Activated T-cell treated with anti-CD3 and anti-CD28 coated beads, Interleukin-2, amount 50 U/mL, for 72 hours (primary cell): ENCODE measurements around the gene N4BP3. TPM values are rescaled to one million over a fixed set of nuclear protein-coding genes. Genes with fewer than 3 reads are reported as not detected.

Experiments used
- ATAC-seq, 2 donors: fragments of 150-1000 bp; cut with Tn5 transposase; replicated peaks in 1 of 2; 2 replicates each; pipeline ENCODE4 v1.10.0; 2021; ENCODE audit warnings: moderate library complexity in 2 of 2, mild to moderate bottlenecking in 1 of 2
- DNase-seq, 2 donors: peaks; one replicate each; pipeline ENCODE4 v3.0.0; 2021 to 2022; ENCODE audit warnings: mixed read lengths in 1 of 2
- H3K27ac Mint-ChIP-seq: one replicate; pipeline ENCODE4 v1.8.0; 2022; ENCODE audit warnings: mild to moderate bottlenecking, moderate library complexity, mixed read lengths
- H3K27me3 Mint-ChIP-seq: one replicate; pipeline ENCODE4 v1.8.0; 2022; ENCODE audit warnings: low read depth, mixed read lengths
- H3K36me3 Mint-ChIP-seq, 2 donors: one replicate each; pipeline ENCODE4 v1.8.0; 2022; ENCODE audit warnings: mixed read lengths in 2 of 2, mild to moderate bottlenecking in 1 of 2; ENCODE audit not compliant: insufficient read depth in 2 of 2
- H3K4me1 Mint-ChIP-seq: one replicate; pipeline ENCODE4 v1.8.0; 2022; ENCODE audit warnings: low read depth, mixed read lengths
- H3K4me3 Mint-ChIP-seq, 2 donors: one replicate each; pipeline ENCODE4 v1.8.0; 2022; ENCODE audit warnings: mild to moderate bottlenecking in 2 of 2, mixed read lengths in 2 of 2, moderate library complexity in 2 of 2
- H3K9me3 Mint-ChIP-seq, 2 donors: one replicate each; pipeline ENCODE4 v1.8.0; 2022; ENCODE audit warnings: mixed read lengths in 2 of 2
- total RNA-seq, 2 donors: library from RNA; stranded (reverse); gene quantifications; one replicate each; pipeline ENCODE4 v1.2.3, GENCODE V29; 2022

N4BP3 gene
- total RNA-seq, 2 donors from 2014 or later: 5.6 to 6.0 TPM

DNA sequence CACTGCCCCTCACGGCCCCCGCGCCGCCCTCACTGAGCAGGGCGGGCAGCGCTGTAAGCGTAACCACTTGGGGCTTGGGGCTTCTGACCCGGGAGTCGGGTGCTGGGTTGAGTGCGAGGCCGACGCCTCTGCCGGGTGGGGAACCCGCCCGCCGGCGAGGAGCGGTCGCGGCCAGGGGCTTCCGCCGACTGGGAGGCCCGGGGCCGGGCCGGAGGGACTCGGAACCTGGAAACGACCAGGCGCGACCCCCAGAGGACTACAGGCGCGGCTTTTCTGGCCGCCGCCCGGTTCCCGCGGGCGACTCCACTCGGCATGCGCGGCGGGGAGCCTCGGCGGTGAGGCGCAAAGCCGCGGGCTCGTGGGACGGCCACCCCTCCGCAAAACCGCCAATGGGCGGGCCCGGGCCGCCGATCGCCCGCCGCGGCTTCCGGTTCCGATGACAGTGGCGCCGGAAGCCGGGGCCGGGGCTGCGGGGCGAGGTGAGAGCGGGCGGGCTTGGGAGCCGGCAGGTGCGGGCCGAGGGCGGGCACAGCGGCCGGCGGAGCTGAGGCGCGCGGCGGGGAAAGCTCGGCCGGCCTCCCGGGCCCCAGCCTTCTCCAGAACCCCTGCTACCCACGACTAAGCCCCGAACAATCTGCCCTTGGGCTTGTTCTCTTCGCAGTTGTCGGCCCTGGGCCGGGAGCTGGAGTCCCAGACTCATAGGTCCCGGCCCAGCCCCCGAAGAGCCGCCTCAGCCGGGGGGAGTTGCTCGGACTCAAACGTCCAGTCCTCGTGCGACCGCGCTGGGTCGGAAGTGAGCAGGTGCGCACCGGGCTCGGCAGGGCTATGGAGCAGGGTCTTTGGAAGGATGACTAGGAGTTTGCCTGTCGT lies 17.5 kb downstream of the N4BP3 start, which contains the start of gene RMND5B:
Gene RMND5B (plus strand): TSS at position 439 of the 870 bp plus-strand sequence. CDS start 7,106 bp downstream, outside the sequence.
- peak; percentile 92 to 95 for ATAC-seq
- H3K9me3 Mint-ChIP-seq: no peaks in the 10 kb centered on the region
- peak within 1 kb of the TSS; percentile 84 to 92 for H3K4me3 Mint-ChIP-seq
- H3K27ac Mint-ChIP-seq: peak within 1 kb of the TSS; percentile 18
- H3K36me3 Mint-ChIP-seq: peaks cover 0 to under 1% of the 10 kb centered on the region in 2 donors
- H3K4me1 Mint-ChIP-seq: peaks cover 19% of the 10 kb centered on the region
- peak; percentile 89 to 92 for DNase-seq
- no peaks in the 10 kb centered on the region for H3K27me3 Mint-ChIP-seq

- ATAC-seq: no peak
Measured at GRCh38 chr5:178131446-178131996, 18.2 kb downstream of the N4BP3 start.

GRCh38 chr5:178136990-178137389 lies 23.7 kb downstream of the N4BP3 start:
- ATAC-seq (no peak), DNase-seq (no peak)
- H3K36me3 Mint-ChIP-seq: peaks cover 2 to 8% of the 10 kb centered on the region in 2 donors
- H3K27me3 Mint-ChIP-seq: no peaks in the 10 kb centered on the region
- no peak overlapping the region for H3K27ac Mint-ChIP-seq
- no peaks in the 10 kb centered on the region for H3K9me3 Mint-ChIP-seq
- H3K4me1 Mint-ChIP-seq: peaks cover 11% of the 10 kb centered on the region
- H3K4me3 Mint-ChIP-seq: no peak overlapping the region

More at GRCh38 chr5:178131446-178131996, 18.2 kb downstream of the N4BP3 start:
- H3K27ac Mint-ChIP-seq: peak overlapping the region; percentile 18
- no peaks in the 10 kb centered on the region for H3K9me3 Mint-ChIP-seq
- H3K4me1 Mint-ChIP-seq: peaks cover 19% of the 10 kb centered on the region
- peak overlapping the region; percentile 61 to 92 for H3K4me3 Mint-ChIP-seq
- DNase-seq: no peak
- H3K36me3 Mint-ChIP-seq: peaks cover 0 to 2% of the 10 kb centered on the region in 2 donors
- H3K27me3 Mint-ChIP-seq: no peaks in the 10 kb centered on the region

DNA sequence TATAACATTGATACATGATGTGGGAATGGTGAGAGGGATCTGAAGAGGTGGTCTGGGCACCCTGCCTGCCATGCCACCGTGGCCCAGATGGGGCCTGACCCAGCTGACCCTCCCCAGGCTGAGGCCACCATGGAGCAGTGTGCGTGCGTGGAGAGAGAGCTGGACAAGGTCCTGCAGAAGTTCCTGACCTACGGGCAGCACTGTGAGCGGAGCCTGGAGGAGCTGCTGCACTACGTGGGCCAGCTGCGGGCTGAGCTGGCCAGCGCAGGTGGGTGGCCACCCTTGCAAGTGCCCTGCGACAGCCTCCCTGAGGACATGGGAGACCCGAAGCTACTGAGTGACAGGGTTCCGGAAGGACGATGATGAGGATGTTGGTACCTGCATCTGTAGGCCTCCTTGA lies 24.7 kb downstream of the N4BP3 start:
- H3K9me3 Mint-ChIP-seq: no peaks in the 10 kb centered on the region
- H3K36me3 Mint-ChIP-seq: peaks cover 2 to 11% of the 10 kb centered on the region in 2 donors
- no peak for ATAC-seq
- no peak overlapping the region for H3K27ac Mint-ChIP-seq
- H3K27me3 Mint-ChIP-seq: no peaks in the 10 kb centered on the region
- H3K4me1 Mint-ChIP-seq: peaks cover 5% of the 10 kb centered on the region
- no peak for DNase-seq
- H3K4me3 Mint-ChIP-seq: no peak overlapping the region

GRCh38 chr5:178141550-178141949 lies 28.2 kb downstream of the N4BP3 start:
- Mint-ChIP-seq H3K27ac (no peak overlapping the region), H3K36me3 (peaks cover 2 to 16% of the 10 kb centered on the region in 2 donors), H3K27me3 (no peaks in the 10 kb centered on the region)

GRCh38 chr5:178142642-178143041 lies 29.3 kb downstream of the N4BP3 start:
- Mint-ChIP-seq H3K4me1 (peaks cover 22% of the 10 kb centered on the region), H3K36me3 (peaks cover 2 to 17% of the 10 kb centered on the region in 2 donors), H3K27ac (no peak overlapping the region), H3K4me3 (no peak overlapping the region), H3K27me3 (no peaks in the 10 kb centered on the region), H3K9me3 (no peaks in the 10 kb centered on the region)
- ATAC-seq: no peak
- no peak for DNase-seq

More at GRCh38 chr5:178141550-178141949, 28.2 kb downstream of the N4BP3 start:
- DNase-seq: no peak
- no peaks in the 10 kb centered on the region for H3K9me3 Mint-ChIP-seq
- peaks cover 11% of the 10 kb centered on the region for H3K4me1 Mint-ChIP-seq
- ATAC-seq: no peak
- H3K4me3 Mint-ChIP-seq: no peak overlapping the region

DNA sequence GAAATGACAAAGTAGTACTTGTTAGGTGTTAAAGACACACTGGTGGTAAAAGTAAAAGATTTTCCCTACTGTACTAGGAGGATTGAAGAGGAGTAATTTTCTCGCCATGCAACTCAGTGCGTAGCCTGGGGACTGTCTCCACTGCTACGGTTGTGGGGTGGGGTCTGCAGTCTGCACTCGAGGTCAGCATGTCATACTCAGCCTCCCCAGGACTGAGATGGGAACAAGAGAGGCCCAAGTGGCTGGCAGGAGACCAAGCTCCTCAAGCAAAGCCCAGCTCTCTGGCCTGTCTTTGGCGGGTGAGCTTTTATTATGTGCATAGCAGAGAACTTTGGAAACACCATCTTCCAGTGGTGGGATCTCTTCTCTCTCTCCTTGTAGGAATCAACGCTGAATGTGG lies 29.9 kb downstream of the N4BP3 start:
- H3K36me3 Mint-ChIP-seq: peaks cover 4 to 22% of the 10 kb centered on the region in 2 donors
- DNase-seq (no peak), ATAC-seq (no peak)
- peaks cover 28% of the 10 kb centered on the region for H3K4me1 Mint-ChIP-seq
- no peak overlapping the region for H3K4me3 Mint-ChIP-seq
- no peaks in the 10 kb centered on the region for H3K9me3 Mint-ChIP-seq
- H3K27ac Mint-ChIP-seq: no peak overlapping the region
- H3K27me3 Mint-ChIP-seq: no peaks in the 10 kb centered on the region

GRCh38 chr5:178143901-178144300 lies 30.6 kb downstream of the N4BP3 start:
- H3K36me3 Mint-ChIP-seq: peaks cover 4 to 25% of the 10 kb centered on the region in 2 donors
- DNase-seq (no peak), ATAC-seq (no peak)
- H3K27me3 Mint-ChIP-seq: no peaks in the 10 kb centered on the region
- H3K4me3 Mint-ChIP-seq: no peak overlapping the region
- H3K9me3 Mint-ChIP-seq: no peaks in the 10 kb centered on the region
- peaks cover 35% of the 10 kb centered on the region for H3K4me1 Mint-ChIP-seq
- no peak overlapping the region for H3K27ac Mint-ChIP-seq

DNA sequence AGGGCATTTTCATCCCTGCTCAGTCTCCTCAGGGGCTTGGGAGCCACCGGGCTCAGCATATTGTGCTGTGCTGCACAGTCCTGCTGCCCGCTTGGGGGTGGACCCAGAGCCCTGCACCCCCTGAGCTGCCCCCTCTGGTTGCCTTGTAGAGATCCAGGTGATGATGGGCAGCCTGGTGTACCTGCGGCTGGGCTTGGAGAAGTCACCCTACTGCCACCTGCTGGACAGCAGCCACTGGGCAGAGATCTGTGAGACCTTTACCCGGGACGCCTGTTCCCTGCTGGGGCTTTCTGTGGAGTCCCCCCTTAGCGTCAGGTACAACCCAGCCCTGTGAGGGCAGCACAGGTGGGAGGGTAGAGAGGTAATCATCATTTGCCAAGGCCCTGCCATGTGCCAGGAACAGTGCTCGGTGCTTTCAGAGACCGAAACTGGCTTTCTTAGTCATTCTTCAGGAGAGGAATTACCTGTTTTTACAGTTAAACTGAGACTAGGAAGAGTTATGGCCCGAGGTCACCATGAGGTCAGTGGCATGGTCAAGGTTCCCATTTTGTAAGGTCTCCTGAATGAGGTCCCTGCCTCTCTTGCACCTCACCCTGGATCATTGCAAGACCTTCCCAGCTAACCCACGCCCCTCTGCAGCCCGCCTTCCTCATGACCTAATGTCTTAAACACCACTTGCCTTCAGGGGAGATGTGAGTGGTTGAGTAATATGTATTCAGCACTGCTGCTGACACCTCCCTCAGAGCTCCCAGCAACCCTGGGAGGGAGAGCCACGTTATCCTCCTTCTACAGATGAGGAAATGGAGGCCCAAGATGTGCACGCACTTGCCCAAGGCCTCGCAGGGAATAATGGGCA lies 32.9 kb downstream of the N4BP3 start:
- Mint-ChIP-seq H3K27ac (peak overlapping the region; percentile 82), H3K9me3 (no peaks in the 10 kb centered on the region), H3K27me3 (no peaks in the 10 kb centered on the region), H3K4me1 (peaks cover 58% of the 10 kb centered on the region), H3K4me3 (no peak overlapping the region), H3K36me3 (peaks cover 1 to 26% of the 10 kb centered on the region in 2 donors)
- peak; percentile 79 for ATAC-seq
- DNase-seq: peak; percentile 71 to 78

DNA sequence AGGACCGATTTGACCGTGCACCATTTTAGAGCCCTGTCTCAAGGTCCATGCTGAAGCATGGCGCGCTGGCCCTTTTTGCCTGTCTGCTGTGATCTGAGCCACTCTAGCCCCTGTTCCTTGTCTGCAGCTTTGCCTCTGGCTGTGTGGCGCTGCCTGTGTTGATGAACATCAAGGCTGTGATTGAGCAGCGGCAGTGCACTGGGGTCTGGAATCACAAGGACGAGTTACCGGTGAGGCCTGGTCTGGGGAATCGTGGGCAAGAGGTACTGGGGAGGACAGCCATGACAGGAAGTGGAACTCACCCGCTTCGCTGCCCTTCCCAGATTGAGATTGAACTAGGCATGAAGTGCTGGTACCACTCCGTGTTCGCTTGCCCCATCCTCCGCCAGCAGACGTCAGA lies 34.1 kb downstream of the N4BP3 start:
- H3K27ac Mint-ChIP-seq: no peak overlapping the region
- H3K4me3 Mint-ChIP-seq: no peak overlapping the region
- peaks cover 70% of the 10 kb centered on the region for H3K4me1 Mint-ChIP-seq
- no peak for ATAC-seq
- no peak for DNase-seq
- H3K36me3 Mint-ChIP-seq: peaks cover 5 to 30% of the 10 kb centered on the region in 2 donors
- H3K27me3 Mint-ChIP-seq: no peaks in the 10 kb centered on the region
- no peaks in the 10 kb centered on the region for H3K9me3 Mint-ChIP-seq

DNA sequence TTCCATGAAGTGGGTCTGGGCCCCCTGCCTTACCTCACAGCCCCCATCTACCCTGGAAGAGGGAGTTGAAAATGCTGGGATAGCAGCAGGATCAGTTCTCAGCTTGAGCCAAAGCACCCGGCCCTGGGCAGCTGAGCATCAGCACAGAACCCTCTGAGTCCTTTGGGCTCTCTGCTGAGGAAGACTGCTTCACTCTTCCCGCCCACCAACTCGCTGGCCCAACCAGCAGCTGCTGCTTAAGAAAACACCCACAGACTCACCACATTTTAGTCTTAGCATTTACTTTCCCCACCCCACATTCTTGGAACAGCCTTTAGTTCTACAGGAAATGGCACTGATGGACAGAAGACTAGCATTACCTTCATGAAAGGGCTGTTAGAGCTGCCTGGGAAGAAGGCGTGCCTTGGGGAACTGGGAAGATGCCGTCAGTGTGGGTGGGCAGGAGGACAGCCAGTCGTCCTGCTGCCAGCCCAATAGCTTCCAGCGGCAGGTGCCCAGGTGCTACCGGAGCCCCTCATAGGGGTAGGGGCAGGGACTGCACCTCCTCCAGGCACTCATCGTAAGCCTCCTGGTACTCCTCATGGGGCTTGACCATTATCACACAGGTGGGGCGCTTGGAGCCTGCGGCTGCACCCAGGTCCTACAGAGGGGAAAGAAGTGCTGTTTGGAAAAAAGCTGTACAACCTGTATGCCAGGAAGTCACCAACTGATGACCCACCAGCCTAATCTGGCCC lies 36.0 kb downstream of the N4BP3 start:
- ATAC-seq (no peak), DNase-seq (no peak)
- peaks cover 85% of the 10 kb centered on the region for H3K4me1 Mint-ChIP-seq
- H3K36me3 Mint-ChIP-seq: peaks cover 5 to 26% of the 10 kb centered on the region in 2 donors
- no peaks in the 10 kb centered on the region for H3K27me3 Mint-ChIP-seq
- peak overlapping the region in 1 of 2 donors; percentile 47 for H3K4me3 Mint-ChIP-seq
- H3K9me3 Mint-ChIP-seq: no peaks in the 10 kb centered on the region
- peak overlapping the region; percentile 72 for H3K27ac Mint-ChIP-seq

DNA sequence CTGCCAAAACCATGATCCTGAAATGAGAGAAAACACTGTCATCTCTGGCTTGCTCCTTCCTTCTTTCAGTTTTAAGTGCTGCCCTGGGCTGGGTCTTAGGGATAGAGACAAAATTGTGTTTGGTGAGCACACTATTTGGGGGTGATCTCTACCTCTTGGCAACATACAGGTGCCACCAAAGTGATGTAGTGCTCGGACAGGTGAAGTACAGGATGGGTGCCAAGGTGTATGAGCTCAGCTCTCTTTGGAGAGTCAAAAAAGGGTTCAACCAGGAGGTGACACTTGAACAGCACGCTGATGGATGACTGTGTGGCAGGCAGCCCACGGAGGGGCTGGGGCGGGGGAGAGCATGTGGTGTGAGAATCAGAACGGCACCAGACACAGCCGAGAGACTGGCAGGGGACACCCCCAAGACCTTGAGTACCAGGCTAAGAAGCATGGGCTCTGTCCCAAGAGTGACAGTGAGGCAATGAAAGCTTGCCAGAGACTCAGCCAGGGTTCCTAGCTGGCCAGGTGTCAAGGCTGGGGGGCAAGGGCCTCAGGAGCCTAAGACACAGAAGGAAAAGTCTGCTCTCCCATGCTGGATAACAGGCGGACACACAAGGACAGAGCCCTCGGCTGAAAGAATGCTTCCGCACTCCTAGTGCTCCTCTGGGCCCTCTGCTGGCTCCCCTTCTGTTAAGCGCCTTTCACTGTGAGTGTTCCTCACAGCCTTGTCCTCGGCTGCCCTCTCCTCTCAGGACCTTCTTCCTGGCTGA lies 37.8 kb downstream of the N4BP3 start:
- no peak for ATAC-seq
- Mint-ChIP-seq H3K9me3 (no peaks in the 10 kb centered on the region), H3K36me3 (peaks cover 5 to 22% of the 10 kb centered on the region in 2 donors), H3K4me3 (peak overlapping the region; percentile 16 to 98), H3K27me3 (no peaks in the 10 kb centered on the region), H3K27ac (peak overlapping the region; percentile 77), H3K4me1 (peaks cover 83% of the 10 kb centered on the region)
- no peak for DNase-seq
